HUDEP-2 (cell line): Measurements from ENCODE around the gene TPM2.

Experiments used
- DNase-seq, 76 experiments: peaks; one replicate each; lab custom pipeline; 2025; ENCODE audit not compliant: unreplicated experiment in 76 of 76; lab: John Stamatoyannopoulos, UW

The TPM2 gene

DNA sequence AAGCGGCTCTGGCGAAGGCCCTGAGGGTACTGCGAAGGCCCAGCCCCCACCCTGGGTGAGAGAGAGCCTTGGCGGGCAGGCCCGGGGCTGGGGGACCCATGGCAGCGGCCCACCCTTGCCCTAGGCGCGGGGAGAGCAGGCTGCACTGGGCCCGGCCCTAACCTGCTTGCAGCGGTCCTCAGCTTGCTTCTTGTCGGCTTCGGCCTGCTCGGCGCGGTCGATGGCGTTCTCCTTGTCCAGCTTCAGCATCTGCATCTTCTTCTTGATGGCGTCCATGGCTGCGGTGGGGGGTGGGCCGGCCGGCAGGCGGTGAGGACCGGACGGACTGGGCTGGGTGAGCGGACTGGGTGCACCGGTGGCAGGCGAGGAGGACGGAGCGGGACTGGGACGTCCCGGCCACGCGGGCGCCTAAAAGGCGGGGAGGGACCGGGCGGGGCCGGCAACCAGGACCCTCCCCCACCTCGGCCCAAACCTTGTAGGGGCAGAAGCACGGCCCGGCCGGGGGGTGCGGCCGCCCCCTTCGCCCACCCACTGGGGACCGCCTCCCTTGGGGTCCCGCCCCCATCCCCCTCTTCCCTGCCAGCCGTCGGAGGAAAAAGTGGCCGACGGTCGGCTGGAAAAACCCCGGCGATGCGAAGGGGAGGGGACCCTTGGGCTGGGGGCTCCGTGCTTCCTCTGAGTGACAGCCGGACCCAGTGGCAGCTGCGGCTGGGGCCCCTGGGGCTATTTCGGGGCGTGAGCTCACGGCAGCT is at the start of gene TPM2:
TPM2 (minus strand) TSS at position 384 of the 752 bp plus-strand sequence; CDS start at position 276, 108 bp downstream.
- DNase-seq: no peak

- DNase-seq: no peak
Measured at GRCh38 chr9:35738924-35739323, 49.2 kb upstream of the TPM2 start.

DNA sequence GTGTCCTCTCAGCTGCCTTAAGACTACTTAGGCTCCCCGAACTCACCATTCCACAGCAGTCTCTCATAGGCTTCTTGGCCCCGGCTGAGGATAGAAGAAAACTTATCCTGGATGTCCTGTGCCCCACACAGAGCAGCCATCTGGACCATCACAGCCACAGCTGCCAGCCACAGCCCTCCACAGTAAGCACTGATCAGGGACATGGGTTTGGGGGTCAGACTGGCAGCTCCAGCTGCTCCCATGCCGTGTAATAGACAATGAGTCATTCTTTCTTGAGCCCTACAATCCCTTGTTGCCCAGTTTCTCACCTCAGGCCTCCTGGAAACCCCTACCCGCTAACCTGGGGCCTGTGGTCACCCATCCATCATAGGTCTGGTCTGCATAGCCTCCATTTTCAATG is 48.5 kb upstream of the TPM2 start:
- DNase-seq: no peak

GRCh38 chr9:35737143-35737542 is 47.4 kb upstream of the TPM2 start:
- DNase-seq: no peak

GRCh38 chr9:35736201-35736633 is 46.5 kb upstream of the TPM2 start:
- peak in 70 of 76 experiments; percentile 7 to 76 (median 48) for DNase-seq

- no peak for DNase-seq
Measured at GRCh38 chr9:35734096-35734495, 44.4 kb upstream of the TPM2 start.

GRCh38 chr9:35732800-35733541 is 43.2 kb upstream of the TPM2 start:
- DNase-seq: peak in 3 of 76 experiments; percentile 16 to 36 (median 18)

GRCh38 chr9:35732185-35732799 is 42.6 kb upstream of the TPM2 start, which contains the start of the genes CREB3 and TLN1:
Gene CREB3, plus strand, starts transcription at chr9:35732666. Its CDS starts 107 bp downstream, at chr9:35732773.
Gene TLN1, minus strand, starts transcription at chr9:35732195. Its CDS starts 6,501 bp downstream, at chr9:35725694.
- peak in 75 of 76 experiments; percentile 57 to 98 (median 96) for DNase-seq

- DNase-seq: peak in 26 of 76 experiments; percentile 10 to 67 (median 40)
Measured at GRCh38 chr9:35731415-35732184, 41.9 kb upstream of the TPM2 start.

DNA sequence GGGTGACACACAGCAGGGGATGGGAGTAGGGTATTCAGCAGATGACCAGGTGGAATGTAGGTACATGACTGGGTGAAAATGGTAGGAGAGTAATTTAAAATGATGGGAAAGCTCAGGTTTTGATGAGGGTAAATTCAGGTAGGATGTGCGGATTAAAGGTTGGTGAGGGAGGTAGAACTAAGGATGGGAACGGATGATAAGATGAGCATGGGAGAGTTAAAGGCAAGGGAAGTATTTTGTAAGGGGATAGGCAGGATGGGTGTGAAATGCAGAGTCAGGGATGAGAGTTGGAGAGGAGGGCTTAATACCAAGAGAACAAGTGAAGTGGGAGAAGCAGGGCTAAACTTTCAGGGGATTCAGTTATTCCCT is 40.7 kb upstream of the TPM2 start:
- DNase-seq: no peak

GRCh38 chr9:35729700-35730485 is 40.2 kb upstream of the TPM2 start:
- peak in 43 of 76 experiments; percentile 1 to 60 (median 21) for DNase-seq

GRCh38 chr9:35729101-35729500 is 39.4 kb upstream of the TPM2 start:
- no peak for DNase-seq

DNA sequence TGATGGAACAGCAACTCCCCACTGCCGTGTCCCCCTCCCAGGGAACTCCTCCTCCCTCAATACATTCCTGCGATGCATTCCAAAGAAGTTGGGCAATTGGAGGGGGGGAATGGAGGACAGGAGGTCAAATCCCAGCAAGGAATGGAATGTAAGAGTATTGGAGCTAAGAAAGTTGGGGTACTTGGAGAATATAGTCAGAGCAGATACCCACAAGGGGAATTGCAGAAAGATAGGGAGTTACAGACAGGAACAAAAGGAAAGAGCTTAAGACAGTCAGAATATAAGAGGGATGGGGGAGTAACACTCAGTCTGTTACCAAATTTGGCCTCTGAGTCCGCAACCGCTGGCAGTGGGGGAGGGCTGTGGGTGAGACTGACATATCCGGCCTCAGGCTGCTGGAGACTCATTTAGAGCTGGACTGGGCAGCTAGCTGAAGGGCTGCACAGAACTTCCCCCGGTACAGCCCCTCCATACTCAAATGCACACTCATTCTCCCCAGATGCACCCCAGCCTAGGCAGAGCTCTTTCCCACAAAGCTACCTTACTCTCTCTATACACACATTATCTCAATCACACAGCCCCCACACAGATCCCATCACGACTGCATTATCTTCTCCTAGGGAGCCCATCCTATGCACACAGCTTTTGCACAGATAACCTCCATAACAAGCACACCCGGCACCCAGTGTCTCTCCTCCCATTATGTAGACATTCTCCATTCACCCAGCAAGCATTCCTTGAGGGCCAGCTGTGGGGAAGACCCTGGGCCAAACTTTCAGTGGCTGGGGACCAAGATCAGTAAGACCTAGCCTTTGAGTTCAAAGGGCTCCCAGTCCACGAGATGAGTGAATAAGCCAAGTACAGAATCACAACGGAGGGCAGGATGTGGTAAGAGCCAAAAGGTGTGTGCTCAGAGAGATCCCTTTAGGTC is 38.6 kb upstream of the TPM2 start:
- DNase-seq: peak in 74 of 76 experiments; percentile 4 to 86 (median 60)

- DNase-seq: peak in 19 of 76 experiments; percentile 3 to 44 (median 17)
Measured at GRCh38 chr9:35727676-35728040, 37.9 kb upstream of the TPM2 start.

DNA sequence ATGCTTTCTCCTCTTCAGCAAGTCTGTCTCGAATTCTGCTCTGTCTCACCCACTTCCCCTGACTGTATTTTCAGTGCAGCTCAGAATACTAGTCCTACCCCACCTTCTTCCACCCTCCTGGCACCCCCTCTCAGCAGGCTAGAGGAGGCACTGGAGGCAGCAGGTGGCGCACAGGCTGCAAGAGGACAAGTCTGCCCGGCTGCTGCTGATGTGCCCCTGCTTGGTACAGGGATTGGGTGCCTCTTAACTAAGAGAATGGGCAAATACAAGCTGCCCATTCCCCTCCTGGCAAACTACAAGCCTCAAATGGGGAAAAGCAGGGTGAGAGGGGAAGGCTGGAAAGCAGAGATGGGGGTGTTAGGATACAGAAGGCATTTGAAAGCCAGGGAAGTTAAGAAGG is 37.2 kb upstream of the TPM2 start:
- DNase-seq: peak in 66 of 76 experiments; percentile 2 to 74 (median 48)

- DNase-seq: no peak
Measured at GRCh38 chr9:35725362-35725761, 35.6 kb upstream of the TPM2 start.

GRCh38 chr9:35723908-35724307 is 34.2 kb upstream of the TPM2 start:
- no peak for DNase-seq

- no peak for DNase-seq
Measured at GRCh38 chr9:35723426-35723825, 33.7 kb upstream of the TPM2 start.

DNA sequence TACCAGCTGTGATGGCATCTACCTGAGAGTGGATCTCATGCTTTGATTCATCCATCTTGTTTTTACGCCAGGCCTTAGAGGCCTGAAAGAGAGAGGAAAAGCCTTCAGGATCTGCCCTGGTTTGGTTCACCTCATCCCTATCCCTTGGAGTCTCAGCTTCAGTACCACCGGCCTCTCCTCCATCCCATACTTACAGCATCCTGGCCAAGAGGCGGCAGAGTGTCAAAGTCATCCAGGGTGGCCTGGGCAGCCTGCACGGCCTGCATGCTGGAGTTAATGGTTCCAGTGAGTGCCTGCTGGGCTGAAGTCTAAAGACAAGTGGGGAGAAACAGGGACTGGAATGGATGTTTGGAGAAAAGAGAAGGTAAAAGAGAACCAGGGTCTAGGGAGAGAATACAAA is 29.8 kb upstream of the TPM2 start:
- no peak for DNase-seq
